SK-N-MC (cell line): ENCODE measurements around the gene AMBP.

Experiments
- DNase-seq: peaks from one replicate; pipeline ENCODE4 v3.0.0-alpha.2; 2011; ENCODE audit warnings: low read depth, low spot score
- H3K27ac ChIP-seq: fragments of 200-600 bp; sonication (generic); 2 replicates; pipeline ENCODE4 v1.5.1; 2016; ENCODE audit warnings: mixed run types
- H3K36me3 ChIP-seq: fragments of 200-600 bp; sonication (generic); 2 replicates; pipeline ENCODE4 v1.6.1; 2017; ENCODE audit warnings: antibody characterized with exemption, low read length, mixed read lengths; ENCODE audit not compliant: insufficient read depth
- H3K4me3 ChIP-seq: fragments of 200-600 bp; sonication (generic); 2 replicates; pipeline ENCODE4 v1.5.1; 2016
- H3K9ac ChIP-seq: fragments of 200-600 bp; sonication (generic); 2 replicates; pipeline ENCODE4 v1.8.0; 2017; ENCODE audit warnings: mixed run types, mixed read lengths; ENCODE audit not compliant: insufficient read length
- H3K9me3 ChIP-seq: fragments of 200-600 bp; sonication (generic); 2 replicates; pipeline ENCODE4 v1.6.1; 2017; ENCODE audit warnings: low read depth, mild to moderate bottlenecking, antibody characterized with exemption, low read length, moderate library complexity, mixed read lengths
- EZH2 ChIP-seq: fragments of 200-600 bp; sonication (generic); IDR thresholded peaks from one replicate; pipeline ENCODE4 v1.6.1; 2017; ENCODE audit warnings: antibody characterized with exemption
- FOXP2 ChIP-seq: optimal IDR thresholded peaks from 2 replicates; pipeline ENCODE3; 2011; ENCODE audit warnings: mild to moderate bottlenecking, moderate library complexity; ENCODE audit not compliant: insufficient read depth; ENCODE audit errors: extremely low read length, control extremely low read depth
- POLR2AphosphoS5 ChIP-seq: IDR thresholded peaks from 2 replicates; pipeline ENCODE4 v1.6.1; 2012; ENCODE audit warnings: mild to moderate bottlenecking, low read depth, low read length, borderline replicate concordance

AMBP gene

DNA sequence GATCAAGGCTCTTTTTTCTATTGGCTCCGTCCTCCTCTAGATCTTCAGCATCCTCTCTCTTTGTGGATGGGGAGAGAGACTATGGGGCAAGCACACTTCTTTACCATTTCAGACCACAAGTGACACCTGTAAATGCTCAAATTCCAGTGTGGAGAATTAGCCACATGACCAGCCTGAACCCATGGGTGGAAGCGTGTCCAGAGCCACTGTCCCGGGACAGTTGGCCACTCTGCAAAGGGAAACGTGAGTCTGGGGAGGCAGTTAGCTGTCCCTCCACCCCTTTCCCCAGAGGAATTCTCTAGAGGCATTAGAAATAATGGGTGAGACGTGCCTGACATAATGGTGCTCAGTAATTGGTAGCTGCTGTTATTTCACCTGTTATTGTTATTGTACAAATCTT lies 40.9 kb downstream of the AMBP start:
- H3K36me3 ChIP-seq, result peaks cover 14% of the 10 kb centered on the region; the same call in 1 of the 2 replicates
- H3K27ac ChIP-seq, result no peak overlapping the region
- H3K4me3 ChIP-seq, result no peak overlapping the region
- no peak for DNase-seq
- TF ChIP-seq POLR2AphosphoS5, result no peak
- TF ChIP-seq FOXP2, result no peak
- TF ChIP-seq EZH2, result no peak
- no peaks in the 10 kb centered on the region for H3K9me3 ChIP-seq
- H3K9ac ChIP-seq, result no peak overlapping the region

DNA sequence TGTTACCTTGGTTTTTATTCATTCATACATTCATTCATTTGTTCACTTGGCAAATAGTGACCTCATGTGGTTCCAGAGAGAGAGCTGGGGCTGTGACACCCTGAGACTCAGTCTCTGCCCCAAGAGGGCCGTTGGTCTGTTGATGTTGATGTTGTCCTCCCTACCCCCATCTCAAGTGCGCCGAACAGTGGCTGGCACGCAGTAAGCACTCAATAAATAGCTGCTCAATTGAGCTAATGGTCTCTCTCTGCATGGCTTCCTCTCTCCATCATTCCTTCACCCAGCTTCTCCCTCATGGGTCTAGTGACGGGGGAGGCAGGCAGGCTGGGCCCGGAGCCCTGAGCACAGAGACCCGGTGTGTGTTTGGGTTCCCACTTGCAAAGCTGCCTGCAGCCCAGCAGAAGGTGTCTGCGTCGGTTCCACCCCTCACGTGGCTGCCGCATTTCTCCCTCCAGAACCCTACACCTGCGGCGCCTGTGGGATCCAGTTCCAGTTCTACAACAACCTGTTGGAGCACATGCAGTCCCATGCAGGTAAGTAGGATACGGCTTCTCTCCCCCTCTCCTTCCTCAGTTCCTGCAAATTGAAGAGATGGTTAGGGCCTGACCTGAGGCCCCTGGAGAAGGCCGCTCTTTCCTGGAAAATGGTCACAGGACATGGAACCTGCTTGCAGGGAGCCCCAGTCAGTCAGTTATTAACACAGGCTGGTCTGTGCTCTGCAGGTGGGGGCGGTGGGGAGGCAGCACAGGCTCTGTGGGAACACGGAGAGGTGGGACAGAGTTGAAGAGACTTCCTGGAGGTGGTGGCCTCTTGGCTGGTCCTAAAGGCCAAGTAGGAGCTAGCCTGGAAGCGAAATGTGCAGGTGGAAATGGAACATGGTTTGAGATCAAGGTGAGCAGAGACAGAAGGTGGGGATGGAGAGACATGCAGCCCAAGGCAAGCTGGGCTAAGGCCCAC lies 42.0 kb downstream of the AMBP start:
- no peak for DNase-seq
- Histone ChIP-seq H3K9me3 (no peaks in the 10 kb centered on the region), H3K36me3 (peaks cover 14% of the 10 kb centered on the region; the same call in 1 of the 2 replicates), H3K27ac (no peak overlapping the region), H3K4me3 (no peak overlapping the region), H3K9ac (no peak overlapping the region)
- TF ChIP-seq POLR2AphosphoS5 (no peak), FOXP2 (no peak), EZH2 (no peak)

DNA sequence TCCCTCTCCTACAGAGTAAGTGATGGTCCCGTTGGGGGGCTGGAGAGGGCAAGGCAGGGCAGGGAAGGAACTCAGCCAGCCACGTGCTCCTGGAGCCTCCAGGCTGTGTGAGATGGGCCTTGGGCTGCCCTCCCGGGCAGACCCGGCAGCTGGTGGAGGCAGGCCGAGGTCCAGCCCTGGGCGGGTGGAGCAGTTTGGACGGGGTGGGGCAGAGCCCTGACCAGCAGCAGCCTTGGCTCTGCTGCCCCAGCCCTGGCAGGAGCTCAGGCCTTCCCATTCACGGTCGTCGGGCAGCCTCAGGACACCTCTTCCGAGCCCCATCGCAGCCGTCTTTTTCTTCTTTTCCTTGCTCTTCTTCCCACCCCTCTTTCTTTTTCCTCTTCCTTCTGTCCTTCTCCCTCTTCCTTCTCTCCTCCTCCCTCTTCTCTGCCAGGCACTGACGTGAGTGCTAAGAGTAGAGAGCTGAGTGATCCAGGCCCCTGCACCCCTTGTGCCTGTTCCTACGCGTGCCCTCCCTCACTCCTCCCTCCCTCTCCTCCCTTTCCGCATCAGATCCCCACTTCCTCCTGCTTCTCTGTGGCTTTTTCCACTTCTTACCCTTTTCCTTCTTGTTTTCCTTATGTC lies 42.8 kb downstream of the AMBP start:
- no peak for DNase-seq
- H3K4me3 ChIP-seq, result no peak overlapping the region
- TF ChIP-seq POLR2AphosphoS5 (no peak), EZH2 (no peak), FOXP2 (no peak)
- no peaks in the 10 kb centered on the region for H3K9me3 ChIP-seq
- H3K36me3 ChIP-seq, result peaks cover 14% of the 10 kb centered on the region; the same call in 1 of the 2 replicates
- no peak overlapping the region for H3K9ac ChIP-seq
- no peak overlapping the region for H3K27ac ChIP-seq

DNA sequence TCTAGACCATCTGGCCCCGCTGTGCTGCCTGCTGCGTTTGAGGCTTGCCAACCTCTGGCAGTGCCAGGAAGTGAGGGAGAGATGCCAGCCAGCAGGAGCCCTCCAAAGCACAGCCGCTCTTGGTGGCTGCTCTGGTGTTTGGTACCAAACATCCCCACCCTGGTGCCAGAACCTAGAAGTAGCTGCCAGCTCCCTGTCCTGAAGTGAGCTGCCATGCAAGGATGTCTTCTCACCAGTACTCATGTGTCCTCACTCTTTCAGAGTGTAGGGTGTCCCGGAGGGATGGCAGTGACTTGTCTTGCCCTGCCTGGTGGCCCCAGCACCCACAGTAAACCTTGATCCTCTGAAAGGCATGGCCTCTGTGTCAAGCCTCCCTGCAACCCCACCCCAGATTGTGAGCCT lies 43.4 kb downstream of the AMBP start:
- H3K9ac ChIP-seq, result no peak overlapping the region
- H3K27ac ChIP-seq, result no peak overlapping the region
- no peaks in the 10 kb centered on the region for H3K9me3 ChIP-seq
- DNase-seq, result no peak
- TF ChIP-seq FOXP2 (no peak), EZH2 (no peak), POLR2AphosphoS5 (no peak)
- H3K36me3 ChIP-seq, result peaks cover 14% of the 10 kb centered on the region; the same call in 1 of the 2 replicates
- H3K4me3 ChIP-seq, result no peak overlapping the region

DNA sequence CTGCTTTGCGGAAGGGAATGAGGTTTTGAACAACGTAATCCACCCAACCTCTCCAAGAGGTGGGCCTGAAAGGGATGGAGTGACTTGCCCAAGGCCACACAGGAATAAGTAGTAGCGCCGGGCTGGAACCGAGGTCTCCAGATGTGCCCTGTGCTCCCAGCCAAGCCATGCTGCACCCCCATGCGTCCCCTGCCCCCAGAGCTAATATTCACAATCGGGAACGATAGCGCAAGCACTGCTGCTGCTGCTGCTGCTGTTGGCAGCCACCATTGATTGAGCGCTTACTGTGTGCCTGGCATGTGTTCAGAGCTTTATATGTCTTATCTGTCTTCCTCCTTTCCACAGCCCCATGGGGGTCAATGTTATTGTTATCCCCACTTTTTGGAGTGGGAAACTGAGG lies 43.9 kb downstream of the AMBP start:
- Histone ChIP-seq H3K9me3 (no peaks in the 10 kb centered on the region), H3K27ac (no peak overlapping the region), H3K36me3 (peaks cover 14% of the 10 kb centered on the region; the same call in 1 of the 2 replicates), H3K9ac (no peak overlapping the region), H3K4me3 (no peak overlapping the region)
- no peak for DNase-seq
- TF ChIP-seq EZH2 (no peak), POLR2AphosphoS5 (no peak), FOXP2 (no peak)

DNA sequence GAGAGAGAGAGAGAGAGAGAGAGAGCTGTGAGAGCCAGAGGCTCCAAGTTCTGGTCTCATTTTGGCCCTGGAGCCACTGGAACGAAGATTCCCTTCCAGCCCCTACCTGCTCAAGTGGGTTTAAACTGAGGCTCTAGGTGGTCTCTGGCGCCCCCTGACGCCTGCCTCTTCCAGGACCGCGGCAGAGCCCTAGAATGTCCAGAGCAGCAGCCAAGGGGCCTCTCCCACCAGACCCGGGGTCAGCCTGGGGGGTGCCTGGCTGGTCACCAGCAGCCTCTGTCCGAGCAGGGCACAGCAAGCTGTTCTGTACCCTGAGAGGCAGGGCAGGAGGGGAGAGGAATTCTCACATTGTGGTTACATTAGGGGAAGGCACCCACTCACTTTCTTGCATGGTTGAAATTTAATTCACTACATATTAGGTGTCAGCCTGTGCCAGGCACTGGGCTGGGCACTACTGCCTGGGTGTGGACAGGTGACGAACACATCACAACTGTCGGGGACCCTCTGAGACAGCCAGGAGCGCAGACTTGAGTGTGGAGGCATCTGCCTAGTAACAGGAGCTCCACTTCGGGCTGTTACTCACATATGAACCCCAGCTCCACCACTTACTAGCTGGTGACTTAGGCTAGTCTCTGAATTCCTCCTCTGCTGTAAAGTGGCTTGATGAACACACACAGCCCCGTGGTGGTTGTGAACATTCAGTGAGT lies 44.5 kb downstream of the AMBP start:
- Histone ChIP-seq H3K36me3 (peaks cover 14% of the 10 kb centered on the region; the same call in 1 of the 2 replicates), H3K9ac (no peak overlapping the region), H3K4me3 (no peak overlapping the region), H3K27ac (no peak overlapping the region), H3K9me3 (no peaks in the 10 kb centered on the region)
- DNase-seq, result no peak
- TF ChIP-seq POLR2AphosphoS5 (no peak), EZH2 (no peak), FOXP2 (no peak)

DNA sequence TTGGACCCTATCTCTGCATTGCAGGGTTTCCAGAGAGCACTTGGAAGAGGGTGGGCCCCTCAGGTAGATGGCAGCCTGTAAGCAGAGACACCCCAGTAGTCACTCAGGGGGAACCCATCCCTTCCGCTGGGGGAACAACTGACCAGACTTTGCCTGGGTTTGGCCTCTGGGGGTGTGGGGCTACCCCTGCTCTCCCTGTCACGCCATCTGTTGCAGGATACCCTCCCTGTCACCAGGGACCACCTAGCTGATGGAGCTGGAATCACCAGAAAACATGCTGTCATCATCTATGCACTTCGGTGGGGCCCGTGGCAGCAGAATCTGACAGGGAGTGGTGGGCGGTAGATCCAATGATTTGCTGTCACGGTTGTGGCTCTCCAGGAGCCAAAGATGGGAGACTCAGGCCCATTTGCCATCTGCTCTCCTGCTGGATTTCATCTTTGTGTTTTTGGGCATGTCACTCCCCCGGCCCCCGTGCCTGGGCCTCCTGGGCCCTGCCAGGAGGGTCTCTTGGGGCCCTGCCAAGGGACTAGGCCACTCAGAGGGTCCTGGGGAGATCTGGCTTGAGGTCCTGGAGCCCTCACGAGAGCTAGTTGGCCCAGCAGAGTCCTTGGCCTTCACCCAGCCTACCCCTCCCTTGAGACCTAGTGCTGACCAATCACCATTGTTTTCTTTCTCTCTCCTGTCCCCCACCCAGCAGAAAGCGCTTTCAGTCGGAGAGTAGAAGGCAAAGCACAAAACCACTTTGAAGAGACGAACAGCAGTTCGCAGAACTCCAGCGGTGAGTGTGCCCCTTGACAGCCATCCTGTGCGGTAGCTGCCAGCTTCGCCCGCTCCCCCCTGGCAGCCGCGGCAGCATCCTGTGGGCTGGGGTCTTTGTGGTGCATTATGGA lies 45.9 kb downstream of the AMBP start:
- Histone ChIP-seq H3K9me3 (no peaks in the 10 kb centered on the region), H3K4me3 (no peak overlapping the region), H3K36me3 (peaks cover 10% of the 10 kb centered on the region; the same call in 1 of the 2 replicates), H3K27ac (no peak overlapping the region), H3K9ac (no peak overlapping the region)
- no peak for DNase-seq
- TF ChIP-seq EZH2 (no peak), FOXP2 (no peak), POLR2AphosphoS5 (no peak)
